ENCODE measurements around the gene SDK2.

Gene SDK2

GRCh38 chr17:73291260-73291801, 352.9 kb downstream of the SDK2 start:
- no peak for TF ChIP-seq CTCF (conservative IDR thresholded peaks at IDR 0.05; ENCODE audit: low read depth, low read length)

GRCh38 chr17:73290399-73291259, 353.6 kb downstream of the SDK2 start:
- no peak for DNase-seq (ENCODE audit: low read depth)
- TF ChIP-seq CTCF (conservative IDR thresholded peaks at IDR 0.05; ENCODE audit: low read depth, low read length): no peak
- H3K4me3 ChIP-seq (ENCODE audit: low read length): no peak overlapping the region

More at GRCh38 chr17:73291260-73291801, 352.9 kb downstream of the SDK2 start:
- DNase-seq (ENCODE audit: low read depth): no peak
- H3K4me3 ChIP-seq (ENCODE audit: low read length): no peak overlapping the region

- no peak for TF ChIP-seq CTCF (conservative IDR thresholded peaks at IDR 0.05; ENCODE audit: low read depth, low read length)
- H3K4me3 ChIP-seq (ENCODE audit: low read length): no peak overlapping the region
- no peak for DNase-seq (ENCODE audit: low read depth)
Observed at GRCh38 chr17:73289549-73290254, 354.5 kb downstream of the SDK2 start.

- H3K4me3 ChIP-seq (ENCODE audit: low read length): no peak overlapping the region
- no peak for DNase-seq (ENCODE audit: low read depth)
- no peak for TF ChIP-seq CTCF (conservative IDR thresholded peaks at IDR 0.05; ENCODE audit: low read depth, low read length)
Observed at GRCh38 chr17:73288534-73289302, 355.5 kb downstream of the SDK2 start.

GRCh38 chr17:73286863-73287296, 357.4 kb downstream of the SDK2 start:
- H3K4me3 ChIP-seq (ENCODE audit: low read length): no peak overlapping the region
- no peak for TF ChIP-seq CTCF (conservative IDR thresholded peaks at IDR 0.05; ENCODE audit: low read depth, low read length)
- DNase-seq (ENCODE audit: low read depth): no peak

GRCh38 chr17:73285916-73286862, 358.1 kb downstream of the SDK2 start:
- no peak for TF ChIP-seq CTCF (conservative IDR thresholded peaks at IDR 0.05; ENCODE audit: low read depth, low read length)
- H3K4me3 ChIP-seq (ENCODE audit: low read length): no peak overlapping the region
- no peak for DNase-seq (ENCODE audit: low read depth)
